Mesothelial cell of epicardium (in vitro differentiated cells): ENCODE results near the gene NHERF2. TPM values are rescaled to one million over a fixed set of nuclear protein-coding genes. Genes with fewer than 3 reads are reported as not detected.

Experiments
- DNase-seq, 2 experiments: peaks; one replicate each; pipeline ENCODE4 v3.0.0; 2021; ENCODE audit warnings: low spot score in 2 of 2; ENCODE audit not compliant: unreplicated experiment in 2 of 2
- H3K27ac Mint-ChIP-seq: 2 replicates; pipeline ENCODE4 v1.8.0; 2021; ENCODE audit warnings: mixed read lengths
- H3K27me3 Mint-ChIP-seq: 2 replicates; pipeline ENCODE4 v1.8.0; 2021; ENCODE audit warnings: low read depth, mixed read lengths
- H3K36me3 Mint-ChIP-seq: 2 replicates; pipeline ENCODE4 v1.8.0; 2021; ENCODE audit warnings: mixed read lengths
- H3K4me1 Mint-ChIP-seq: 2 replicates; pipeline ENCODE4 v1.8.0; 2021; ENCODE audit warnings: mixed read lengths
- H3K4me3 Mint-ChIP-seq: 2 replicates; pipeline ENCODE4 v1.8.0; 2021; ENCODE audit warnings: mild to moderate bottlenecking, moderate library complexity, mixed read lengths
- H3K9me3 Mint-ChIP-seq: 2 replicates; pipeline ENCODE4 v1.8.0; 2021; ENCODE audit warnings: mixed read lengths
- total RNA-seq: library from RNA; stranded (reverse); gene quantifications from 3 replicates; pipeline ENCODE4 v1.2.1, GENCODE V29; 2021
- TF ChIP-seq, protein P1 (sequence below): fragments of 200-600 bp; sonication (generic); IDR thresholded peaks from one replicate; pipeline ENCODE4 v1.5.0; 2021; ENCODE audit warnings: antibody characterized with exemption; ENCODE audit not compliant: unreplicated experiment

The NHERF2 gene
- total RNA-seq, 1 donor from 2014 or later: 51.3 TPM

DNA sequence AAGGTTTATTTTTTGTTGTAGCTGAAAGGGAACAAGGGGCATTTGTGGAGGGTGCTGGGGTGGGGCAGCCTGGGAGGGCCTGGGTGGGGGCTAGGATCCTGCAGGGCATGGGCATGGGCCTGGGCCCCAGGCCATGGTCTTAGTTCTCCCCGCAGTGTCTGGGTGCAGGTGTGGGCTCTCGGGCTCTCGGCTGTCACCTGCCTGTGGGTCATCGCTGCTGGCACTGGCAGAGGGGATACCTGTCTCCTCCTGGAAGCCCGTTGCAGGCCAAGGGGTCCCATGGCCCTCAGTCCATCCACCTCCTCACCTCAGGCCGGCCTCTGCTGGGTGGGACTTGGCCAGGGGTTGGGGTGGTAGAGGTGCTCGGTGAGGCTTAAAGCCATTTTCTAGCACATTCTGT, 51.4 kb downstream of the NHERF2 start:
- peaks cover 14% of the 10 kb centered on the region for H3K36me3 Mint-ChIP-seq
- no peak overlapping the region for H3K27ac Mint-ChIP-seq
- DNase-seq: no peak
- H3K27me3 Mint-ChIP-seq: no peaks in the 10 kb centered on the region
- H3K4me1 Mint-ChIP-seq: peaks cover 4% of the 10 kb centered on the region
- TF ChIP-seq, protein P1, sequence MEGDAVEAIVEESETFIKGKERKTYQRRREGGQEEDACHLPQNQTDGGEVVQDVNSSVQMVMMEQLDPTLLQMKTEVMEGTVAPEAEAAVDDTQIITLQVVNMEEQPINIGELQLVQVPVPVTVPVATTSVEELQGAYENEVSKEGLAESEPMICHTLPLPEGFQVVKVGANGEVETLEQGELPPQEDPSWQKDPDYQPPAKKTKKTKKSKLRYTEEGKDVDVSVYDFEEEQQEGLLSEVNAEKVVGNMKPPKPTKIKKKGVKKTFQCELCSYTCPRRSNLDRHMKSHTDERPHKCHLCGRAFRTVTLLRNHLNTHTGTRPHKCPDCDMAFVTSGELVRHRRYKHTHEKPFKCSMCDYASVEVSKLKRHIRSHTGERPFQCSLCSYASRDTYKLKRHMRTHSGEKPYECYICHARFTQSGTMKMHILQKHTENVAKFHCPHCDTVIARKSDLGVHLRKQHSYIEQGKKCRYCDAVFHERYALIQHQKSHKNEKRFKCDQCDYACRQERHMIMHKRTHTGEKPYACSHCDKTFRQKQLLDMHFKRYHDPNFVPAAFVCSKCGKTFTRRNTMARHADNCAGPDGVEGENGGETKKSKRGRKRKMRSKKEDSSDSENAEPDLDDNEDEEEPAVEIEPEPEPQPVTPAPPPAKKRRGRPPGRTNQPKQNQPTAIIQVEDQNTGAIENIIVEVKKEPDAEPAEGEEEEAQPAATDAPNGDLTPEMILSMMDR: no peak
- H3K9me3 Mint-ChIP-seq: no peaks in the 10 kb centered on the region
- H3K4me3 Mint-ChIP-seq: no peak overlapping the region

DNA sequence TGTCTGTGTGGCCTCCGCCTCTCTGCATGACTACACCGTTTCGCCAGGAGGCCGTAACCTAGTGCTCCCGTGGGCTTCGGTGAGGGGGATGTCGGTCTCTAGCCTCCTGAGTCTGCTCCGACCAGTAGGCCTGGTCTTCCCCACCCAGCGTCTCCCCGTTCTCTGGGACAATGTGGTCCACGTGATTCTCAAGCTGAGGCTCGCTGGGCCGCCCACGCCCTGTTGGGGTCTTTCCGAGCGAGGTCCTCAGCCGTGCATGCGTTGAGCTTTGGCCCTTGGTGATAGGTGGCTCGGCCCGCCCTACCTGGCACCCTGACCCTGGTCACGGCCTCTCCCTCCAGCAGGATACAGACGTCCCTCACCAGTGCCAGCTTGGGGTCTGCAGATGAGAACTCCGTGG, 52.0 kb downstream of the NHERF2 start:
- no peak for DNase-seq
- Mint-ChIP-seq H3K36me3 (peaks cover 15% of the 10 kb centered on the region), H3K27ac (no peak overlapping the region), H3K4me3 (no peak overlapping the region), H3K27me3 (no peaks in the 10 kb centered on the region), H3K4me1 (peaks cover 4% of the 10 kb centered on the region), H3K9me3 (no peaks in the 10 kb centered on the region)
- TF ChIP-seq, protein P1: no peak

DNA sequence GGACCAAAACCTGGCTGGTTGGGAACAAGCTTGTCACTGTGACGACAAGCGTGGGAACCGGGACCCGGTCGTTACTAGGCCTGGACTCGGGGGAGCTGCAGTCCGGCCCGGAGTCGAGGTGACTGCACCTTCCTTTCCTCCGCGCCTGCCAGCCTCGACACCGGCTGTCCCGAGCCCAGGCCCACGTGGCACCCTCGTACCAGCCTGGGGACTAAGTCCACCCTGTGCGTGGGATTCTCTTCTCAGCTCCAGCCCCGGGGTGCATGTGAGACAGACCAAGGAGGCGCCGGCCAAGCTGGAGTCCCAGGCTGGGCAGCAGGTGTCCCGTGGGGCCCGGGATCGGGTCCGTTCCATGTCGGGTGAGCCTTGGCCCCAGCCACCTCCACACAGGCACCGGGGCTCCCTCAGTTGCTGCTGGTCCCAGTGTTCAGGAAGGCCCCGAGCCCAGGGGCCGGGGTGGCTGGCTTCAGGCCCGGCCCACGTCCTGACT, 52.7 kb downstream of the NHERF2 start:
- Mint-ChIP-seq H3K4me3 (no peak overlapping the region), H3K4me1 (peaks cover 4% of the 10 kb centered on the region), H3K36me3 (peaks cover 15% of the 10 kb centered on the region), H3K27me3 (no peaks in the 10 kb centered on the region), H3K27ac (no peak overlapping the region), H3K9me3 (no peaks in the 10 kb centered on the region)
- TF ChIP-seq, protein P1: no peak
- DNase-seq: no peak

GRCh38 chr16:2079991-2080390, 53.3 kb downstream of the NHERF2 start:
- Mint-ChIP-seq H3K36me3 (peaks cover 11% of the 10 kb centered on the region), H3K4me3 (no peak overlapping the region), H3K9me3 (no peaks in the 10 kb centered on the region), H3K27me3 (no peaks in the 10 kb centered on the region), H3K4me1 (peaks cover 4% of the 10 kb centered on the region), H3K27ac (no peak overlapping the region)
- no peak for DNase-seq
- TF ChIP-seq, protein P1: no peak

GRCh38 chr16:2081201-2082084, 54.7 kb downstream of the NHERF2 start:
- no peaks in the 10 kb centered on the region for H3K27me3 Mint-ChIP-seq
- no peak overlapping the region for H3K4me3 Mint-ChIP-seq
- H3K9me3 Mint-ChIP-seq: no peaks in the 10 kb centered on the region
- H3K27ac Mint-ChIP-seq: no peak overlapping the region
- peaks cover 4% of the 10 kb centered on the region for H3K4me1 Mint-ChIP-seq
- TF ChIP-seq, protein P1: no peak
- no peak for DNase-seq
- peaks cover 7% of the 10 kb centered on the region for H3K36me3 Mint-ChIP-seq
